OCI-LY1 (cell line): ENCODE data around the gene CCR5AS.

ENCODE experiments used
- H2AFZ ChIP-seq: fragments of 200-600 bp; sonication (generic), shearing (Covaris generic); 2 replicates; pipeline ENCODE4 v1.6.0; 2014; ENCODE audit warnings: antibody characterized with exemption, mild to moderate bottlenecking, low read length
- H3F3A ChIP-seq: fragments of 200-600 bp; sonication (generic), shearing (Covaris generic); 2 replicates; pipeline ENCODE4 v1.6.0; 2014; ENCODE audit warnings: mild to moderate bottlenecking, antibody characterized with exemption, low read length, moderate library complexity; ENCODE audit not compliant: insufficient read depth
- H3K27ac ChIP-seq: fragments of 200-600 bp; sonication (generic); 2 replicates; pipeline ENCODE4 v1.5.1; 2014; ENCODE audit warnings: low read length, mixed run types, mild to moderate bottlenecking, low read depth; ENCODE audit not compliant: poor library complexity, severe bottlenecking
- H3K27me3 ChIP-seq: fragments of 200-600 bp; sonication (generic); 2 replicates; pipeline ENCODE4 v1.6.0; 2014; ENCODE audit warnings: antibody characterized with exemption, mild to moderate bottlenecking, low read length, moderate library complexity; ENCODE audit not compliant: insufficient read depth
- H3K36me3 ChIP-seq: fragments of 200-600 bp; sonication (generic); 2 replicates; pipeline ENCODE4 v1.6.1; 2014; ENCODE audit warnings: mild to moderate bottlenecking, antibody characterized with exemption, low read length, moderate library complexity, mixed read lengths; ENCODE audit not compliant: insufficient read depth
- H3K4me1 ChIP-seq: fragments of 200-600 bp; sonication (generic); 2 replicates; pipeline ENCODE4 v1.5.1; 2014; ENCODE audit warnings: mild to moderate bottlenecking, low read length, moderate library complexity; ENCODE audit not compliant: insufficient read depth, severe bottlenecking
- H3K4me2 ChIP-seq: fragments of 200-600 bp; sonication (generic), shearing (Covaris generic); 2 replicates; pipeline ENCODE4 v1.6.1; 2014; ENCODE audit warnings: low read length
- H3K4me3 ChIP-seq: fragments of 200-600 bp; sonication (generic); 2 replicates; pipeline ENCODE4 v1.5.1; 2014; ENCODE audit warnings: low read length, low read depth, mild to moderate bottlenecking, mixed read lengths; ENCODE audit not compliant: poor library complexity, severe bottlenecking
- H3K79me2 ChIP-seq: fragments of 200-600 bp; shearing (Covaris generic); 2 replicates; pipeline ENCODE4 v1.6.1; 2016; ENCODE audit warnings: mixed run types, low read length, mixed read lengths; ENCODE audit not compliant: insufficient read depth
- H3K9ac ChIP-seq: fragments of 200-600 bp; sonication (generic), shearing (Covaris generic); 2 replicates; pipeline ENCODE4 v1.6.1; 2014; ENCODE audit warnings: mild to moderate bottlenecking, low read length, mixed read lengths
- H3K9me2 ChIP-seq: fragments of 200-600 bp; sonication (generic), shearing (Covaris generic); 2 replicates; pipeline ENCODE4 v1.6.1; 2014; ENCODE audit warnings: low read depth, mild to moderate bottlenecking, low read length, mixed read lengths
- H3K9me3 ChIP-seq: fragments of 200-600 bp; shearing (Covaris generic); 2 replicates; pipeline ENCODE4 v1.6.1; 2014; ENCODE audit warnings: low read length, mixed read lengths
- H4K20me1 ChIP-seq: fragments of 200-600 bp; sonication (generic), shearing (Covaris generic); 2 replicates; pipeline ENCODE4 v1.6.0; 2016; ENCODE audit warnings: mild to moderate bottlenecking, low read length; ENCODE audit not compliant: insufficient read depth
- EZH2 ChIP-seq: fragments of 200-600 bp; sonication (generic), shearing (Covaris generic); IDR thresholded peaks from 2 replicates; pipeline ENCODE4 v1.8.0; 2017; ENCODE audit warnings: borderline replicate concordance, mixed run types, mild to moderate bottlenecking, antibody characterized with exemption, low read length, moderate library complexity, mixed read lengths
- TF ChIP-seq, protein P1 (sequence below): fragments of 200-600 bp; sonication (generic), shearing (Covaris generic); IDR thresholded peaks from 2 replicates; pipeline ENCODE4 v1.5.1; 2017; ENCODE audit warnings: mild to moderate bottlenecking, antibody characterized with exemption, low read length, moderate library complexity, mixed read lengths

Gene CCR5AS

DNA sequence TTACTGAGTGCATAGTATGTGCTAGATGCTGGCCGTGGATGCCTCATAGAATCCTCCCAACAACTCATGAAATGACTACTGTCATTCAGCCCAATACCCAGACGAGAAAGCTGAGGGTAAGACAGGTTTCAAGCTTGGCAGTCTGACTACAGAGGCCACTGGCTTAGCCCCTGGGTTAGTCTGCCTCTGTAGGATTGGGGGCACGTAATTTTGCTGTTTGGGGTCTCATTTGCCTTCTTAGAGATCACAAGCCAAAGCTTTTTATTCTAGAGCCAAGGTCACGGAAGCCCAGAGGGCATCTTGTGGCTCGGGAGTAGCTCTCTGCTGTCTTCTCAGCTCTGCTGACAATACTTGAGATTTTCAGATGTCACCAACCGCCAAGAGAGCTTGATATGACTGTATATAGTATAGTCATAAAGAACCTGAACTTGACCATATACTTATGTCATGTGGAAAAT, 37.2 kb downstream of the CCR5AS start:
- H3K27ac ChIP-seq: no peak overlapping the region
- H3K36me3 ChIP-seq: no peaks in the 10 kb centered on the region
- no peak overlapping the region for H2AFZ ChIP-seq
- H3K4me1 ChIP-seq: no peaks in the 10 kb centered on the region
- no peak overlapping the region for H3K4me2 ChIP-seq
- H3K9me2 ChIP-seq: no peaks in the 10 kb centered on the region
- no peaks in the 10 kb centered on the region for H3F3A ChIP-seq
- H3K4me3 ChIP-seq: no peak overlapping the region
- peaks cover 5% of the 10 kb centered on the region for H3K27me3 ChIP-seq
- no peak overlapping the region for H3K9ac ChIP-seq
- no peaks in the 10 kb centered on the region for H3K79me2 ChIP-seq
- no peaks in the 10 kb centered on the region for H4K20me1 ChIP-seq
- no peaks in the 10 kb centered on the region for H3K9me3 ChIP-seq
- TF ChIP-seq EZH2: no peak
- TF ChIP-seq, protein P1, sequence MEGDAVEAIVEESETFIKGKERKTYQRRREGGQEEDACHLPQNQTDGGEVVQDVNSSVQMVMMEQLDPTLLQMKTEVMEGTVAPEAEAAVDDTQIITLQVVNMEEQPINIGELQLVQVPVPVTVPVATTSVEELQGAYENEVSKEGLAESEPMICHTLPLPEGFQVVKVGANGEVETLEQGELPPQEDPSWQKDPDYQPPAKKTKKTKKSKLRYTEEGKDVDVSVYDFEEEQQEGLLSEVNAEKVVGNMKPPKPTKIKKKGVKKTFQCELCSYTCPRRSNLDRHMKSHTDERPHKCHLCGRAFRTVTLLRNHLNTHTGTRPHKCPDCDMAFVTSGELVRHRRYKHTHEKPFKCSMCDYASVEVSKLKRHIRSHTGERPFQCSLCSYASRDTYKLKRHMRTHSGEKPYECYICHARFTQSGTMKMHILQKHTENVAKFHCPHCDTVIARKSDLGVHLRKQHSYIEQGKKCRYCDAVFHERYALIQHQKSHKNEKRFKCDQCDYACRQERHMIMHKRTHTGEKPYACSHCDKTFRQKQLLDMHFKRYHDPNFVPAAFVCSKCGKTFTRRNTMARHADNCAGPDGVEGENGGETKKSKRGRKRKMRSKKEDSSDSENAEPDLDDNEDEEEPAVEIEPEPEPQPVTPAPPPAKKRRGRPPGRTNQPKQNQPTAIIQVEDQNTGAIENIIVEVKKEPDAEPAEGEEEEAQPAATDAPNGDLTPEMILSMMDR: no peak

DNA sequence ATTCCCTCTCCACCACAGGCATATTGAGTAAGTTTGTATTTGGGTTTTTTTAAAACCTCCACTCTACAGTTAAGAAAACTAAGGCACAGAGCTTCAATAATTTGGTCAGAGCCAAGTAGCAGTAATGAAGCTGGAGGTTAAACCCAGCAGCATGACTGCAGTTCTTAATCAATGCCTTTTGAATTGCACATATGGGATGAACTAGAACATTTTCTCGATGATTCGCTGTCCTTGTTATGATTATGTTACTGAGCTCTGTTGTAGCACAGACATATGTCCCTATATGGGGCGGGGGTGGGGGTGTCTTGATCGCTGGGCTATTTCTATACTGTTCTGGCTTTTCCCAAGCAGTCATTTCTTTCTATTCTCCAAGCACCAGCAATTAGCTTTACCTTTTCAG, 37.7 kb downstream of the CCR5AS start:
- H3K9me3 ChIP-seq: no peaks in the 10 kb centered on the region
- H3F3A ChIP-seq: no peaks in the 10 kb centered on the region
- H2AFZ ChIP-seq: no peak overlapping the region
- H3K9me2 ChIP-seq: no peaks in the 10 kb centered on the region
- no peaks in the 10 kb centered on the region for H3K4me1 ChIP-seq
- peaks cover 1% of the 10 kb centered on the region for H3K27me3 ChIP-seq
- H3K4me3 ChIP-seq: no peak overlapping the region
- no peak overlapping the region for H3K4me2 ChIP-seq
- no peaks in the 10 kb centered on the region for H3K79me2 ChIP-seq
- H3K36me3 ChIP-seq: no peaks in the 10 kb centered on the region
- no peak overlapping the region for H3K9ac ChIP-seq
- H3K27ac ChIP-seq: no peak overlapping the region
- no peaks in the 10 kb centered on the region for H4K20me1 ChIP-seq
- no peak for TF ChIP-seq EZH2
- TF ChIP-seq, protein P1: no peak

DNA sequence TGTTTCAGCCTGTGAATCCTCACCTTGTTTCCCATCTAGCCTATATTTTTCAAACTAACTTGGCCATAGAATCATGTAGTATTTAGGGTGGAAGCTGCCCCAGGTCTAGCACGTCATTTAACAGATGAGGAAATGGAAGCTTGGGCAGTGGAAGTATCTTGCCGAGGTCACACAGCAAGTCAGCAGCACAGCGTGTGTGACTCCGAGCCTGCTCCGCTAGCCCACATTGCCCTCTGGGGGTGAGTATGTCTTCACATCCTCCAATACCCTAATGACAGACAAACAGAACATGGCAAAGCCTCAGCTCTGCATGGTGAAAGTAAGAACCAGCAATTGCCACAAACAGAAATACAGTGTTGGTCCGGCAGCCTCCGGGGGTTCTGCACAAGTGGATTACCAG, 38.3 kb downstream of the CCR5AS start:
- no peak overlapping the region for H2AFZ ChIP-seq
- H3K9me2 ChIP-seq: no peaks in the 10 kb centered on the region
- TF ChIP-seq, protein P1: peak; percentile 25; the same call in 1 of the 2 replicates
- TF ChIP-seq EZH2: no peak
- no peak overlapping the region for H3K4me2 ChIP-seq
- no peaks in the 10 kb centered on the region; the same call in none of the 2 replicates for H3K27me3 ChIP-seq
- H3K9me3 ChIP-seq: no peaks in the 10 kb centered on the region
- H3K4me3 ChIP-seq: no peak overlapping the region
- no peaks in the 10 kb centered on the region for H3K79me2 ChIP-seq
- H3K36me3 ChIP-seq: no peaks in the 10 kb centered on the region
- H3F3A ChIP-seq: no peaks in the 10 kb centered on the region
- no peaks in the 10 kb centered on the region for H4K20me1 ChIP-seq
- H3K9ac ChIP-seq: no peak overlapping the region
- no peaks in the 10 kb centered on the region for H3K4me1 ChIP-seq
- no peak overlapping the region for H3K27ac ChIP-seq
